ENCODE measurements around the gene RASGEF1C.

DNA sequence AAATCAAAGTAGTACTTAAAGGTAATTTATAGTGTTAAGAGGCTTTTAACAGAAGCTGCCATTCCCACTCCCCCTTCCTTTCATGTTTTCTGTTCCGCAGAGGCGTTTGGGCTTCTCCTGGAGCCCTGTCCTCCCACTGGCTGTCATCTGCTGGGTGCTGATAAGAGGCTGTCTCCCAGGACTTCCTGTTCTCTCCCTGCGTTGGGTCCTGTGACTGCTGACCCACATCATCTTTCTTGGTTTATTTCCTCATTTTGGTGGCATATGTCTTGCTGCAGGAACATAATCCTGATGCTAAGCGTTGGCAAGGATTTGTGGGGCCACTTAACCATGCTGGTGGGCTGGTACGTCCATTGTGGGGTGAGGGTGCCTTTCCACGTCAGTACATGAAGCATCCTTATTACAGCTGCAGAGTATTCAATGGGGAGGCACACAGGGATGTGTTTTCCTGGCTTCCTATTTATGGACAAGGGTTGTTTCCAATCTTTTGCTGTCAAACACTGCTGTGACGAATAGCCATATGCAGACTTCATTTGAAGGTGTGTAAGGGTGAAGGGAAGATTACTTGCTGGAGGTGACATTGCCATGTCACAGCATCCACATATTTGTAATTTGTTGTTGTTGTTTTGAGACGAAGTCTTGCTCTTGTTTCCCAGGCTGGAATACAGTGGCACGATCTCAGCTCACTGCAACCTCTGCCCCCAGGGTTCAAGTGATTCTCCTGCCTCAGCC lies 115.2 kb downstream of the RASGEF1C start:
- no peak for TF ChIP-seq POLR2A (IDR thresholded peaks at IDR 0.05)
- TF ChIP-seq, protein P1, sequence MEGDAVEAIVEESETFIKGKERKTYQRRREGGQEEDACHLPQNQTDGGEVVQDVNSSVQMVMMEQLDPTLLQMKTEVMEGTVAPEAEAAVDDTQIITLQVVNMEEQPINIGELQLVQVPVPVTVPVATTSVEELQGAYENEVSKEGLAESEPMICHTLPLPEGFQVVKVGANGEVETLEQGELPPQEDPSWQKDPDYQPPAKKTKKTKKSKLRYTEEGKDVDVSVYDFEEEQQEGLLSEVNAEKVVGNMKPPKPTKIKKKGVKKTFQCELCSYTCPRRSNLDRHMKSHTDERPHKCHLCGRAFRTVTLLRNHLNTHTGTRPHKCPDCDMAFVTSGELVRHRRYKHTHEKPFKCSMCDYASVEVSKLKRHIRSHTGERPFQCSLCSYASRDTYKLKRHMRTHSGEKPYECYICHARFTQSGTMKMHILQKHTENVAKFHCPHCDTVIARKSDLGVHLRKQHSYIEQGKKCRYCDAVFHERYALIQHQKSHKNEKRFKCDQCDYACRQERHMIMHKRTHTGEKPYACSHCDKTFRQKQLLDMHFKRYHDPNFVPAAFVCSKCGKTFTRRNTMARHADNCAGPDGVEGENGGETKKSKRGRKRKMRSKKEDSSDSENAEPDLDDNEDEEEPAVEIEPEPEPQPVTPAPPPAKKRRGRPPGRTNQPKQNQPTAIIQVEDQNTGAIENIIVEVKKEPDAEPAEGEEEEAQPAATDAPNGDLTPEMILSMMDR (IDR thresholded peaks at IDR 0.05) = no peak

All from Peyer's patch (tissue), 4 donors.